ENCODE results near the gene NBAS. TPM values are rescaled to one million over a fixed set of nuclear protein-coding genes. Genes with fewer than 3 reads are reported as not detected.
A peak's percentile ranks its signal among the peaks of the same experiment; 100 is the strongest.

NBAS gene
- total and polyA plus RNA-seq, 2 of the 13 experiments (the other 11 are each of a cell fraction or from before 2014, with no cell fraction given): 33.6 to 58.7 TPM

- TF ChIP-seq ZNF142 (CRISPR knock-in tag; IDR thresholded peaks at IDR 0.05) (peak; percentile 64), HNF1A (IDR thresholded peaks at IDR 0.05; ENCODE audit: low read depth) (peak; percentile 51; the same call in 1 of the 2 replicates), HNF1A (CRISPR knock-in tag; IDR thresholded peaks at IDR 0.05; ENCODE audit: borderline replicate concordance) (peak; percentile 80; the same call in 1 of the 2 replicates), CENPX (CRISPR knock-in tag; IDR thresholded peaks at IDR 0.05) (no peak), ZNF224 (CRISPR knock-in tag; IDR thresholded peaks at IDR 0.05) (peak; percentile 15; the same call in 1 of the 2 replicates), MXD3 (CRISPR knock-in tag; IDR thresholded peaks at IDR 0.05) (no peak), DRAP1 (CRISPR knock-in tag; IDR thresholded peaks at IDR 0.05) (no peak), ZNF225 (CRISPR knock-in tag; IDR thresholded peaks at IDR 0.05) (0 out of 2 replicates have a peak, but pooled peaks have one; percentile 33), ZNF883 (CRISPR knock-in tag; IDR thresholded peaks at IDR 0.05; ENCODE audit: not compliant biosample characterization) (peak; percentile 38), ZBTB38 (CRISPR knock-in tag; IDR thresholded peaks at IDR 0.05) (no peak), ZKSCAN5 (CRISPR knock-in tag; IDR thresholded peaks at IDR 0.05) (no peak), SAP130 (CRISPR knock-in tag; IDR thresholded peaks at IDR 0.05; ENCODE audit: low read depth) (peak; percentile 95), BCL6 (CRISPR knock-in tag; IDR thresholded peaks at IDR 0.05) (peak; percentile 62), RAD21 (CRISPR knock-in tag; IDR thresholded peaks at IDR 0.05) (no peak; the same call in 1 of the 2 replicates), PATZ1 (CRISPR knock-in tag; IDR thresholded peaks at IDR 0.05) (peak; percentile 38; the same call in 1 of the 2 replicates)
- TF ChIP-seq, protein P1, sequence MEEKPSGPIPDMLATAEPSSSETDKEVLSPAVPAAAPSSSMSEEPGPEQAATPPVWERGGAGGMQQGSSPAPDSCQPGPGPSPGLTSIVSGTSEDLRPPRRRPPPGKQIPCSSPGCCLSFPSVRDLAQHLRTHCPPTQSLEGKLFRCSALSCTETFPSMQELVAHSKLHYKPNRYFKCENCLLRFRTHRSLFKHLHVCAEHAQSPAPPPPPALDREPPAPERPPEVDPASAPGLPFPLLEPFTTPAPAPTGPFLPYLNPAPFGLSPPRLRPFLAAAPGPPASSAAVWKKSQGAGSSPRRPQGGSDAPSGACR (CRISPR knock-in tag; IDR thresholded peaks at IDR 0.05): peak; percentile 95; the same call in 1 of the 2 replicates
Measured at GRCh38 chr2:15560988-15561573, at the start of gene NBAS (continued).

All from HepG2 (cell line).